H1 (cell line): ENCODE measurements around the gene ATG16L2. TPM values are rescaled to one million over a fixed set of nuclear protein-coding genes. Genes with fewer than 3 reads are reported as not detected.

Experiments
- CHD1 ChIP-seq: IDR thresholded peaks from 2 replicates; pipeline ENCODE4 v1.6.1; 2012; ENCODE audit warnings: low read depth, low read length, improper control_type of control experiment
- CHD7 ChIP-seq: fragments of 300-600 bp; sonication (generic); IDR thresholded peaks from 2 replicates; pipeline ENCODE4 v1.7.1; 2012; ENCODE audit warnings: low read length, moderate library complexity, mild to moderate bottlenecking, inconsistent platforms; ENCODE audit not compliant: insufficient replicate concordance
- CREB1 ChIP-seq: IDR thresholded peaks from 2 replicates; pipeline ENCODE4 v1.6.1; 2012; ENCODE audit warnings: inconsistent platforms
- HDAC6 ChIP-seq: IDR thresholded peaks from one replicate; pipeline ENCODE4 v1.7.1; 2012; ENCODE audit warnings: low read depth, mild to moderate bottlenecking, inconsistent platforms, low read length, moderate library complexity
- POLR2AphosphoS5 ChIP-seq: IDR thresholded peaks from 2 replicates; pipeline ENCODE4 v1.6.1; 2011; ENCODE audit warnings: low read depth, low read length
- SP4 ChIP-seq: IDR thresholded peaks from 2 replicates; pipeline ENCODE4 v1.6.1; 2012; ENCODE audit warnings: low read length, inconsistent platforms
- TAF7 ChIP-seq: optimal IDR thresholded peaks from 2 replicates; pipeline ENCODE3; 2011; ENCODE audit warnings: low read depth, mild to moderate bottlenecking, inconsistent platforms, low read length, moderate library complexity, borderline replicate concordance
- polyA plus RNA-seq, 7 experiments: library from polyadenylated mRNA; depleted of rRNA in 3 of 7; stranded (reverse) in 5 of 7; unstranded in 2 of 7; fragments of >200 nt in 5 of 7; fragments of 200-250 nt in 2 of 7; gene quantifications; 1 replicate in 5 of 7; 2 replicates in 1 of 7; 4 replicates in 1 of 7; pipeline versions ENCODE4 v1.2.1 to v1.2.3, GENCODE V29; 2011 to 2013; ENCODE audit warnings: missing spikeins in 2 of 7, mixed read lengths in 2 of 7
- total RNA-seq: library from RNA; stranded (reverse); fragmentation: NEBNext Ultra II Directional; extraction: Animal tissue kit (Norgen Biotek cat#: 25700); gene quantifications from 2 replicates; pipeline ENCODE4 v1.2.1, GENCODE V29; 2021

The ATG16L2 gene
- total and polyA plus RNA-seq, 2 of the 8 experiments (the other 6 are each of a cell fraction or from before 2014, with no cell fraction given): 11.0 to 18.5 TPM

GRCh38 chr11:72860010-72860409 lies 45.8 kb downstream of the ATG16L2 start (continued):
- TF ChIP-seq CHD7 (no peak), TAF7 (no peak), POLR2AphosphoS5 (no peak), CHD1 (no peak), CREB1 (no peak), SP4 (no peak), HDAC6 (no peak)
